H1 (cell line): ENCODE data around the gene DNAJC7.
"Not testable (repeated sequence)": the region's sequence is repeated elsewhere in the genome, so short reads cannot be mapped to it uniquely, and the experiment has no call there.

Experiments used
- EP300 ChIP-seq, 2 experiments: IDR thresholded peaks; 1 replicate in 1 of 2; 2 replicates in 1 of 2; pipeline ENCODE4 v1.6.1; 2011 to 2012; ENCODE audit warnings: low read depth in 2 of 2, low read length in 2 of 2, mild to moderate bottlenecking in 2 of 2, borderline replicate concordance in 1 of 2, inconsistent platforms in 1 of 2, moderate library complexity in 1 of 2
- EZH2 ChIP-seq: fragments of 200-600 bp; sonication (generic); IDR thresholded peaks from 2 replicates; pipeline ENCODE4 v1.7.1; 2012; ENCODE audit warnings: low read depth, mild to moderate bottlenecking, moderate library complexity, low read length, inconsistent platforms; ENCODE audit not compliant: severe bottlenecking
- JUND ChIP-seq: IDR thresholded peaks from 2 replicates; pipeline ENCODE4 v1.6.1; 2011; ENCODE audit warnings: mild to moderate bottlenecking, improper control_type of control experiment, low read length
- POLR2A ChIP-seq, 2 experiments: IDR thresholded peaks; 1 replicate in 1 of 2; 2 replicates in 1 of 2; pipeline ENCODE4 v1.6.1; 2011; ENCODE audit warnings: low read depth in 2 of 2, low read length in 2 of 2, mild to moderate bottlenecking in 2 of 2; ENCODE audit errors: control extremely low read depth in 1 of 2
- SIX5 ChIP-seq: IDR thresholded peaks from 2 replicates; pipeline ENCODE4 v1.6.1; 2011; ENCODE audit warnings: mild to moderate bottlenecking, low read depth, low read length
- SRF ChIP-seq: IDR thresholded peaks from 2 replicates; pipeline ENCODE4 v1.6.1; 2011; ENCODE audit warnings: mild to moderate bottlenecking, low read depth, low read length, moderate library complexity
- TF ChIP-seq, protein P1 (sequence below), 3 experiments: IDR thresholded peaks; 1 replicate in 2 of 3; 2 replicates in 1 of 3; pipeline versions ENCODE4 v1.5.1 to v1.6.1; 2011; ENCODE audit warnings: low read length in 3 of 3, mild to moderate bottlenecking in 3 of 3, inconsistent platforms in 2 of 3, low read depth in 1 of 3, moderate library complexity in 1 of 3; ENCODE audit not compliant: insufficient read depth in 1 of 3; ENCODE audit errors: control extremely low read depth in 1 of 3
- TF ChIP-seq, protein P2 (sequence below): IDR thresholded peaks from 2 replicates; pipeline ENCODE4 v1.6.1; 2011; ENCODE audit warnings: low read length, improper control_type of control experiment

DNA sequence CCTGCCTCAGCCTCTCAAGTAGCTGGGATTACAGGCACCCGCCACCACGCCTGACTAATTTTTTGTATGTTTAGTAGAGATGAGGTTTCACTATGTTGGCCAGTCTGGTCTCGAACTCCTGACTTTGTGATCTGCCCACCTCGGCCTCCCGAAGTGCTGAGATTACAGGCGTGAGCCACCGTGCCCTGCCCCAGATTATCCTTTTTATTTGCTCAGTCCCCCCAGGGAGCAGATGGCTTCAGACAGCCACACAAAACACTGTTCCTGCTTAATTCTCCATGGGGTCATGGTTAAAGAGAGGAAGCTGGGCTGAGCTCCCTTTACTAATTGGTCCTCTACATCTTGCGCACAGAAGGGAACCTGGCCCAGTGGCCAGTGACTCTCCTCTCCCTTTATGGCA, 3.6 kb upstream of the DNAJC7 start:
- TF ChIP-seq EZH2; SRF; SIX5; JUND; EP300 (IDR thresholded peaks at IDR 0.05; ENCODE audit: borderline replicate concordance in 1 of 2, low read depth in 2 of 2, low read length in 2 of 2); POLR2A (IDR thresholded peaks at IDR 0.05; ENCODE audit: control extremely low read depth in 1 of 2, low read depth in 2 of 2, low read length in 2 of 2): not testable (repeated sequence)
- TF ChIP-seq, protein P1, sequence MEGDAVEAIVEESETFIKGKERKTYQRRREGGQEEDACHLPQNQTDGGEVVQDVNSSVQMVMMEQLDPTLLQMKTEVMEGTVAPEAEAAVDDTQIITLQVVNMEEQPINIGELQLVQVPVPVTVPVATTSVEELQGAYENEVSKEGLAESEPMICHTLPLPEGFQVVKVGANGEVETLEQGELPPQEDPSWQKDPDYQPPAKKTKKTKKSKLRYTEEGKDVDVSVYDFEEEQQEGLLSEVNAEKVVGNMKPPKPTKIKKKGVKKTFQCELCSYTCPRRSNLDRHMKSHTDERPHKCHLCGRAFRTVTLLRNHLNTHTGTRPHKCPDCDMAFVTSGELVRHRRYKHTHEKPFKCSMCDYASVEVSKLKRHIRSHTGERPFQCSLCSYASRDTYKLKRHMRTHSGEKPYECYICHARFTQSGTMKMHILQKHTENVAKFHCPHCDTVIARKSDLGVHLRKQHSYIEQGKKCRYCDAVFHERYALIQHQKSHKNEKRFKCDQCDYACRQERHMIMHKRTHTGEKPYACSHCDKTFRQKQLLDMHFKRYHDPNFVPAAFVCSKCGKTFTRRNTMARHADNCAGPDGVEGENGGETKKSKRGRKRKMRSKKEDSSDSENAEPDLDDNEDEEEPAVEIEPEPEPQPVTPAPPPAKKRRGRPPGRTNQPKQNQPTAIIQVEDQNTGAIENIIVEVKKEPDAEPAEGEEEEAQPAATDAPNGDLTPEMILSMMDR (IDR thresholded peaks at IDR 0.05; ENCODE audit: control extremely low read depth in 1 of 3, insufficient read depth in 1 of 3, low read depth in 1 of 3, low read length in 3 of 3), result not testable (repeated sequence)
- TF ChIP-seq, protein P2, sequence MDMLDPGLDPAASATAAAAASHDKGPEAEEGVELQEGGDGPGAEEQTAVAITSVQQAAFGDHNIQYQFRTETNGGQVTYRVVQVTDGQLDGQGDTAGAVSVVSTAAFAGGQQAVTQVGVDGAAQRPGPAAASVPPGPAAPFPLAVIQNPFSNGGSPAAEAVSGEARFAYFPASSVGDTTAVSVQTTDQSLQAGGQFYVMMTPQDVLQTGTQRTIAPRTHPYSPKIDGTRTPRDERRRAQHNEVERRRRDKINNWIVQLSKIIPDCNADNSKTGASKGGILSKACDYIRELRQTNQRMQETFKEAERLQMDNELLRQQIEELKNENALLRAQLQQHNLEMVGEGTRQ, result not testable (repeated sequence)
